GM19324 (cell line): Measurements from ENCODE around the gene ANKRD37.
"Not testable (repeated sequence)": the region's sequence is repeated elsewhere in the genome, so short reads cannot be mapped to it uniquely, and the experiment has no call there.

Source experiments
- ATAC-seq: cut with Tn5 transposase; IDR thresholded peaks from one replicate; pipeline ENCODE4 v1.9.1; 2021; ENCODE audit warnings: mild to moderate bottlenecking, moderate library complexity; ENCODE audit not compliant: unreplicated experiment, low FRiP score

Gene ANKRD37, protein sequence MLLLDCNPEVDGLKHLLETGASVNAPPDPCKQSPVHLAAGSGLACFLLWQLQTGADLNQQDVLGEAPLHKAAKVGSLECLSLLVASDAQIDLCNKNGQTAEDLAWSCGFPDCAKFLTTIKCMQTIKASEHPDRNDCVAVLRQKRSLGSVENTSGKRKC

DNA sequence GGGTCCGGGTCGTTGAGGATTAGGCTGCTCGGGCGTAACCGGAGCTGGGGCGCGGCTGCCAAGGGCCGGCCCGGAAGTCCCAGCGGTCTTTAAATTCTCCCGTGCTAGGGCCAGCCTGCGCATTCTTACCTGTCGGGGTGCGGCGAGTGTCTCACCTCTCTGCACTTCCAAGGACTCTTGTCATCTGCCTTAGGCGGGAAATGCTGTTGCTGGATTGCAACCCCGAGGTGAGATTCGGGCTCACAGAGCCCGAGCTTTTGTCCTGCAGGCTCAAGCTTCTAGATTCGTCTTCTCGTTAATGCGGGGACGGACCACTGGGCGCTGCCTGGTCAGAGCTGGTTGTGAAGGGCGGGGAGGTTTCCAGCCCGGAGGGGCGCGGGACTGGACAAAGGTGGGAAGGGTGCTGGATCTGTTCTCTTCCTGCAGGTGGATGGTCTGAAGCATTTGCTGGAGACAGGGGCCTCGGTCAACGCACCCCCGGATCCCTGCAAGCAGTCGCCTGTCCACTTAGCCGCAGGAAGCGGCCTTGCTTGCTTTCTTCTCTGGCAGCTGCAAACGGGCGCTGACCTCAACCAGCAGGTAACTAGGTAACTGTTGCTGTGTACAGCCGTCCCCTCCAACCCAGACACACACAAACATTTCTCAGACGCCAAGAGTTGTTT is at the start of gene ANKRD37:
Gene ANKRD37 (plus strand): TSS at position 118 of the 662 bp plus-strand sequence. CDS start 83 bp downstream, at position 201.
- peak; percentile 5 for ATAC-seq

DNA sequence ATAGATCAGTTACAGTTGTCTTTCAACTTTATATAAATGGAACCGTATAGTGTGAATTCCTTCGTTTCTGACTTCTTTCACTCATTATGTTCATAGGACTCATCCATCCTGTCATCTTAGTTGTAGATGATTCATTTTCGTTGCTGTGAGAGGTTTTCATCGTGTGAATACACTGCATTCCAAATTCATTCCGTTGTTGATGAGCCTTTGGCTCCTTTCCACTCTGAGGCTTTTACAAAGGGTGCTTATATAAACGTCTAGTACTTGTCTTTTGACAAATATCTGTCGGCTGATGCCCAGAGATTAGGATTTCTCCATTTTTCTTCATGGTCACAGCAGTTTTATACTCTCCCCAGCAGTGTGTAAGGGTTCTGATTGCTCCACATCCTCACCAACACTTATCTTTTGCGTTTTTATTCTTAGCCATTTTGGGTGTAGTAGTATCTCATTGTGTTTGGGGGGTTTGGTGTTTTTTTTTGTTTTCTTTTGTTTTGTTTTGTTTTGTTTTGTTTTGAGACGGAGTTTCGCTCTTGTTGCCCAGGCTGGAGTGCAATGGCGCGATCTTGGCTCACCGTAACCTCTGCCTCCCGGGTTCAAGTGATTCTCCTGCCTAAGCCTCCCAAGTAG is 49.6 kb upstream of the ANKRD37 start:
- no peak for ATAC-seq

DNA sequence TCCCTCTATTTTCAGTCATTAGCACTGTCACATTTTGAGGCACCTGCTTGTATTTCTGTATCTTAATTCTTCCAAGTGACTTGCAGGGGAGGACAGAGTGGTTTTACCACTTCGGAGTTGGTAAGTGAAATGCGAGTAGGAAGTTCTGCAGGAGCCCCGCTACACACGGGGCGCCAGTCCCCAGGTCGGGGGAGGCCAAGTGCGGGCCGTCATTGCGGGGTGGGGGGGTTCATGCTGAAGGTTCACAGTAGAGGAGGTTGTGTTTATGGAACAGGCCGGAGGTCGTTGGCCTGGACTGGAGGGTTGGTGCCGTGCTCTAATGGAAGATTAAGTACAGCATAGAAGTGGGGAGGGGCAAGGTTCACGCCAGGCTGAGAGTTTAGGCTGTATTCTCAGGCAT is 45.0 kb upstream of the ANKRD37 start:
- ATAC-seq, result no peak

DNA sequence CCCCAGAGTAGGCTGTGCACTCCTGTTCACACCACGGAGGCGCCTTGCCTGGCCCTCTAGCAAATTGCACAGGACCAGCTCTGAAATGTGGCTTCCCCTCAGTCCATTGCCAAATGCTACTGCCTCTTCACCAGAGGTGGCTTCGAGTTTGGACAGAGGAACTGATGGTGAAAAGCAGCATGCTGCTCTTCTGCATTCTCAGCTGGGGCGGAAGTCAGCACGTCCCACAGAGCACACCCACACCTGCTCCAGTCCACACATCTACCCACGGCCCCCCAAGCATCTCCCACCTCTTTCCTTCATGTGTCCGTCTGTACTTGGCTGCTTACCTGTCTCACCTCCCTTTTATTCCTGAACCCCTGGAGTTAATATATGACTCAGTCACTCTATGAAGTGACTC is 44.4 kb upstream of the ANKRD37 start:
- no peak for ATAC-seq

DNA sequence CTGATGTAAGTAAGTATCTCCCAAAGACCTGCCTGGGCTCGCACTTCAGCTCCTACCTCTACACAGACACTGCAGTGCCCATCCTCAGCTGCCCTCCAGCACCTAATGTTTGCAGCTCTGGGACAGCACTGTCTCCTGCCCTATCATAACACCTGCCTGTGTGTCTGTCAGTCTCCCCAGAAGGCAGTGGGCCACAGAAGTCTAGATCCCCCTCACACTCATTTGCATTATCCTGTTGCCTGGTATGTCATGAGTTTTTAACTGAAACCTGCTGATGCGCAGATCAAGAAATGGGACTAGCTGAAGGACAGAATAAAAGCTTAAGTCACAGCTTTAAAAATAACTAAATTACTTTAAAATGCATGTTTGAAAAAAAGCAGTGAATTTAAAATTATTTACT is 43.9 kb upstream of the ANKRD37 start:
- ATAC-seq, result no peak

DNA sequence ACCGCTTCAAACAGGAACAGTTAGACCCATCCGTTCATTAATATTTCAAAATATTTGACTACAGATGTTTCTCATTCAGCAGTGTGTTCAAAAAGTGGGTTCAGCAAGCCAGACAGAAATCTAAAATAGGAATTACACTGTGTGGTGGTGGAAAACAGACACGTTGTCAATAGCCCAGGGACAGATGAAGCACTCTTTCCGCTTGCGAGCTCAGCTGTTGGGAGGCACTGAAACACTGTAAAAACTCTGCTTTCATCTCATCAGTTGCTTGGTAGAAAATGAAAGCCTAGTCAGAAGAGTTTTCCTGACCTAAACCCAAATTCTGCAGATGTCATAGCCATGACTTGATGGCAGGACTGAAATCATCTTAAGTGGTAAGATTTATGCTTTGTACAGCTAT is 39.4 kb upstream of the ANKRD37 start:
- ATAC-seq, result no peak

DNA sequence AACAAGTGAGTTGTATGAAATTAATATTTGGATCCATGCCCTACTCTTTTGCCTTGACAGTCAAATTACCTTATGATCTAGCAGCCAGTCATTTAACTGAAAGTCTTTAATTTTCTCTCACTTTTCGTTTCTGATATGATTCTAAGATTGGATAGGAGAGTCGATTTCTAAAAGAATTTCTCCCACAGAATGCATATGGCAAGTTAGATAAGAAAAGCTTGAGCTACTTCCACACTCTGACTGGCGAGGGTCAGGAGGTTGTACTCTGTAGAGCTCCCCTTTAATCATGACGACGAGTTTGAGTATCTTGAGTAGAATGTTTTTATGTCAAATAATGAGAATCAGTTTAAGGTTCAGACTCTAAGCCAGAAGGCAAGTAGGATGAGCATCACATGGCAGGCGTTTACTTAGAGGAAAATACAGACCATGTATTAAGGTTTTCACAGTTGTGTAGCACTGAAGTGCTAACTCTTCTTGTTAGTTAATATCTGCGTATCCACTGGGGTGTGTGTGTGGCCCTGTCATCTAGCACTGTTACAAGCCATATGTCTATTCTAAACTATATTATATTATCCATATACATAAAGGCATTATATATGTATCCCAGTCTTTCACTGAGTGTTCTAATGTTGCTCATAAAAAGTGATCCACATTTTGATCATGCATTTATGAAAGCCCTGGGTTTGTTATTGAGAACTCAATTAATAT is 38.8 kb upstream of the ANKRD37 start:
- no peak for ATAC-seq

DNA sequence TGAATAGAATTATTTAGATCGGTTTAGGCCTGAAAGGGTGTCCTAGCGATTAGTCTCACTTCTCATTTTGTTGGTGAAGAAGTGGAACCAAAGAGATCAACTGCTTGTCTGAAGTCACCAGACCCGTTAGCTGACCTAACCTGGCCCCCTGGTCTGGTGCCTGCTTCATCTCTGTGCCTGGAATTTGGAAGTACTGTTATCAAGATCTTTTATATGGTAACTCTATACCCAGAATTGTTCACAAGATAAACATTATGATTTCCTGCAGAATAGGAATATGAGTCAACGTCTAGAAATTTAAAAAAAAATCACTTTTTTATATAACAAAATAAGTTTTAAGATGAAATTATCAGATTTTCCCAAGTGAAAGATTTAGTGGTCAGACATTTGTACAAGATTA is 38.1 kb upstream of the ANKRD37 start:
- ATAC-seq, result no peak

DNA sequence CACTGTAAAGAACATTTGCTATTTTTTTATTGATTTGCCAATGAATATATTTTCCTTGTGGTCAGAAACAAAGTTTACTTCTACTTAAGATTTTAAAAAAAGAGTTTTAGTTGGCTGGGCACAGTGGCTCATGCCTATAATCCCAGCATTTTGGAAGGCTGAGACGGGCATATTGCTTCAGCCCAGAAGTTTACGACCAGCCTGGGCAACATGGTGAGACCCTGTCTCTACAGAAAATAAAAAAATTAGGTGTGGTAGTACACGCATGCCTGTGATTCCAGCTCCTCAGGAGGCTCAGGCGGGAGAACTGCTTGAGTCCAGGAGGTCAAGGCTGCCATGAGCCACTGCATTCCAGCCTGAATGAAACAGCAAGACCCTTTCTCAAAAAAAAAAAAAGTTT is 37.7 kb upstream of the ANKRD37 start:
- no peak for ATAC-seq

DNA sequence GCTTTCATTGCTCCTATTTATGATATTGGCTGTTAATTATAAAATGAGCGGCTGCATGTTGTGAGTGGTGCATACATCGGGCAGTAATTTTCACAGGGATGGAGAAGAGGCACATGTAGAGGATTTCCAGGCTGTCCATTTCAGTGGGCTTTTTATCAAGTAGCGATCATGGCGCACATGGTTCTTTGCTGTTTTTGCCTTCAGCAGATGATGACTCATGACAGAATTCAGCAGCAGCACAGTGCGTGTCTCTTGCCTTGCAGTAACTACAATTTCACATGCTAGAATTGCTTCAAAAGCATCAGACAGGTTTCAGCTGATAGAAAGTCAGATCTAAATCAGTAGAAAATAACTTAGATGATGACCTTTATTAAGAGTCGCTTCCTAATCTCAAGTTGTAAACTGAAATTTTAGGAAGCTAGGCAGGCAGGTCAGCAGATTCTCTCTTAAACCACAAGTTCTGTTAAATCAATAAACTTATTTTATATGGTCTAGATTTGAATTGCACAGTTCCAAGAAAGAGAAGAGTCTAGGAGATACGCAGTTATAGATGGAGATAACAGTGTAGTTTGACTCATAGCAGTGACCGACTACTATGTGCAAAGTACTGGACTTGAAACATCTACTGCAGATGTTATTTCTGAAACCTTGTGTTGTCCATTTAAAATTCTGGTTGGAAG is 36.7 kb upstream of the ANKRD37 start:
- ATAC-seq, result no peak

DNA sequence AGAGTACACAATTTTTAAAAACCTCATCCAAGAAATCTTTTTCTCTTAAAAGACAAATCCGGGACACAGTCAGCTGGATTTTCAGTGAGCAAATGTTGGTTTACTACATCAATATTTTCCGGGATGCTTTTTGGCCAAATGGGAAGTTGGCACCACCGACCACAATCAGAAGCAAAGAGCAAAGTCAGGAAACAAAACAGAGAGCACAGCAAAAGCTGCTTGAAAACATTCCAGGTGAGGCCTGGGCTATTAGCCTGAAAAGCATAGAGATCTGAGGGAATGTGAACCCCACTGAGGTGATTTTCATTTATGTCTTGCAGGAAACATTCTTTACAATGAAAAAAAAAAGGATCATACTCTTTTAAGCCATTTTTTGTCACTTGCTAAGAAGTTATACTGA is 34.8 kb upstream of the ANKRD37 start:
- ATAC-seq, result no peak

DNA sequence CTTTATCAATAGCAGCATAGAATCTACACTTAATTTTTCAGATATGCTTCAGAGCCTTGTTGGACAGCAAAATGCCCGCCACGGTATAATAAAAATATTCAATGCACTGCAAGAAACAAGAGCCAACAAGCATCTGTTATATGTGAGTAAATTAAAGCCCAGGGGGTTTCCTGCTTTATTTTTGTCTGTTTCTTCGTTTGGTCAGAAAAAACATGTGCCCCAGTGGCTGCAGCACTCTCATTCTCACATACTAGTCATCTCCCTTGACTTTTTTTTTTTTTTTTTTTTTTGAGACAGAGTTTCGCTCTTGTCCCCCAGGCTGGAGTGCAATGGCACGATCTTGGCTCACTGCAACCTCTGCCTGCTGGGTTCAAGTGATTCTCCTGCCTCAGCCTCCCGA is 34.1 kb upstream of the ANKRD37 start:
- not testable (repeated sequence) for ATAC-seq

DNA sequence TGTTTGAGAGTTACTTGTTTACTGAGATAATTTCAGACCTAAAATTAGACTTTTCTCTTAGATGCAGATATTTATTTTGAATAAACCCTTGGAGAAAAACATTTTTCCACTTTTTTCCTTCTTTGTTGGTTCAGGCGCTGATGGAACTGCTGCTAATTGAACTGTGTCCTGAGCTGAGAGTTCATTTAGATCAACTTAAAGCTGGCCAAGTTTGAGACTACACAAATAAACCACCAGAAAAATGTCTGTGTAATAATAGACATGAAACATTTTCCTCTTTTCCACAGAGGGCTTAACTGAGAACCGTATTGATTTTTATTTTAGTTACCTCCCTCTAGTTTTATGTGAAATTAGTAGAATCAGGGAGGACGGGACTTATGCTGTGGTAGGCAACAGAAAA is 33.4 kb upstream of the ANKRD37 start:
- ATAC-seq, result no peak

DNA sequence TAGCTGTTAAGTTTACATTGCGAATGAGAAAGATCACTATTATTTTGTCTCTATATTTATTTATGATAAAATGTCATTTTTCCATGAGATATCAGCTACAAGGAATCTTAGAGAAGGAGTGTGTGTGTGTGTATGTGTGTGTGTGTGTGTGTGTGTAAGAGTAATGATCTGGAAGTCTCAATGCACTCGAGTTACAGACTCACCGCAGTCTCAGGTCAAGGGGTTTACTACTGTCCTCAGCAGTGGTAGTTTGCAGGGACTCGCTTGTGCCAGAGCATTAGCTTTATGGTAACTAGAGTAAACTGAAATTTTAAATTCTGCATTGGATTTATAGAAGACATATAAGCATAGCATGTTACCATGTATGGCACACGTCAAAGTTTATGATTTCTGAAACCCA is 31.8 kb upstream of the ANKRD37 start:
- ATAC-seq, result no peak

DNA sequence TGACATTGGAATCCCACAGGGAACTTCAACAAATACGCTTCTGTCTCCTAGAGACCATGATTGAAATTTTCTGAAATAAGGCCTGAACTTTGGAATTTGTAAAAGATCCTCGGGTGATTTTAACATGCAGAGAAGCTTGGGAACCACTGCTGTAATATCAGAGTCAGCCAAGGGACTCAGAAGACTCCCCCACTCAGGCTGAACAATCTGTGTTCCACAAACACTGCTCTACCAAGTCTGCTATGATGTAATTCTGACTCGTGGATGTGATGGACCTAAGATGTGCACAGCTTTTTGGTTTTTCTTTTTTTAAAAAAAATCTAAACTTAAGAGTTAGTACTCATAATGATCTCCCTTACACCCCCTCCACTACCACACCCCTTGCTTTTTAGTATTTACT is 26.9 kb upstream of the ANKRD37 start:
- ATAC-seq, result no peak

DNA sequence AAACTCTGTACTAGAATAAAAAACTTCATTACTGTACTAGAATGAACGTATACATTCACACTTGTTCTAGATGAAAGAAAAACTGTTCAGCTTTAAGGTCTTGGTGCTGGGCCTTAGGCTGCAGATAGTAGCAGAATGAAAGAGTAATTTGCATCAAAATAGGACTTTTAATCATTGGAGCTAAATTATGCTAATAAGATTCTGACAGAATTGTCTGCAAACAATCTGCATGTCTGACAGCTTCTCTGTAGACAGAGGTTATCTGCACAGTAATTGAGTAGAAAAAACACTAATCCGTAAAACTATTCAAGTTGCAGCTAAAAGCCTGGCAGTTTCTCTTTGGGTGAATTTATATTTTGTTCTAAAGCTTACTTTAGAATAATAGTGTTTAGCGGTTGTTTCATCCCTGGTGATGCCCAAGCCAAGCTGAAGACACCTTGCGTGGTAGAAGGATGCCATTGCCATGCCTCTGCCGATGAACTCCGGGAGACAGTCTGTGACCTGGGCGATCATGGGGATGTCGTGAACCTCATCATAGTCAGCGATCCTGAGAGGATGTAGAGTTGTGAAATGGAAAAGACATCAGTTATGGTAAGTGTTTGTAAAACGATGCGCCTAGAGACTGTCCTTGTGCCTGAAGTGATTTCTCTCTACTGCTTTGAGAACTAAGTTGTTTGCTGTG is 26.2 kb upstream of the ANKRD37 start:
- no peak for ATAC-seq

DNA sequence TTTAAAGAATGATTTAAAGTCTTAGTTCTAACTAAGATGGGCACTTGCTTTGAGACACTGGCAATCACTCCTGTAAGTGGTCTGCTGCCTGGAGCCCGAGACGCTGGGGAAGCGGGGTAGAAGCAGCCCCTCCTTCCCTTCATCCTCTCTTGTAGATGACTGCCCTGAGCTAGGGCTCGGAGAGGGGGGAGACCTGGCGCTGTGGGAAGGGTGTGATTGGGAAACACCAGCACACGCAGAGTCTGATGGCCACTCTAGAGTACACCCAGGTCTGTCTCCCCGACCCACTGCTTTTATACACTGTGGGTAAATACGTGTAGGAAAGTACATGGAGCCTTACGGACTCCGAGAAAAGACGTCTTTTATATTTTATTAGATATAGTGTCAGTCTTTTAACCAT is 24.9 kb upstream of the ANKRD37 start:
- ATAC-seq, result no peak

DNA sequence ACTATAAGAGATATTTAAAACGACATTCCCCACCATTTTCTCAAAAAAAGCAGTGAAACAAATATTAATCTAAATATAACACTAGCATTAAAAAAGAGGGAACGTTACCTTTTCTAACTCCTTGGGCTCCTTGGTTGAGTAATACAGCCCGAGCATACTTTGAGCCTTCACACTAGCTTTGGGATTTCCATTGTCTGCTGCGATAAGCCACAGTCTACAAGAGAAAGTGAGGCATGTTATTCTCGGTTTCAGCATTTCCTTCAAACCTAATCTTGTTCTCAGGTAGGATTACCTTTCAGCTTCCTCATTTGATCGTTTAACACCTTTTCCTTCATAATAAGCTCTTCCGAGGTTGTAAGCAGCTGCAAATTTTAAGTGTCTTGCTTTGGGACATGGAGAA is 22.6 kb upstream of the ANKRD37 start:
- no peak for ATAC-seq

DNA sequence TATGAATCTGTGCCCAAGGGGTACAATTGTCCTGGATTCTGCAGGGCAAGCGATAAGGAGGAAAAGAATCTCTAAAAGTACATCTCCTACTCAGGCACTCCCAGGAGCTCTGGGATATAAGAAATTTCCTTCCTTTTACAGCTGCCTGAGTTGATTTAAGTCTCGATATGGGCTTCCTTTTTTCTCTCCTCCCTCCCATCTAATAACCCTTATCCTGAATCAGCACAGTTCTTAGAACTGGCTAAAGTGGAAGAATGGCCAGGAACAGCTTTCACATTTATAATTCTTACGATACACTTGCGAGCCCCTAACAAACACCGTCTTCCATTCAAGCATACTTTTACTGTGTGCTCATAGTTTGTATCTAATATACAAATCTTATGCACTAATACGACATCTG is 22.1 kb upstream of the ANKRD37 start:
- ATAC-seq, result no peak

DNA sequence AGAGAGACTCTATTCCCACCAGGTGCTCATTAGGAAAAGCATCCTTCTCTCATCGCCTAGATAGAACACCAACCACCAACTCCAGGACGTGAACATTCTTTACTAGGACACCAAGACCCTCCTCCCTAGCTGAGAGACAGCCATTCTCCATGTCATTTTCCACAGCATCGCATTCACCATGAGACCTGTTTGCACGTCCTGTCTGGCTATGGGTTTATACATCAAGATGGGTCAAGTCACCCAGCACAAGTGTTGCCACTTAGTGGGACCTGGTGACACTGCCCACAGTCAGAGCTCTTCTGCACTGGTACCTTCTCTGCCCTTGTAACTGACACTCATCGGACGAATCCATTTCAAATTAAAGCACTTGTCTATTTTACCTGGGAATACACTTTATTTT is 18.4 kb upstream of the ANKRD37 start:
- ATAC-seq, result no peak
